PFSK-1 (cell line): ENCODE results near the gene CLCN7.

Experiments
- FOXP2 ChIP-seq: optimal IDR thresholded peaks from 2 replicates; pipeline ENCODE3; 2011; ENCODE audit warnings: borderline replicate concordance, control low read depth, inconsistent platforms; ENCODE audit not compliant: insufficient read depth; ENCODE audit errors: extremely low read length, extremely low read depth
- POLR2AphosphoS5 ChIP-seq: IDR thresholded peaks from 2 replicates; pipeline ENCODE4 v1.6.1; 2012; ENCODE audit warnings: low read depth, mild to moderate bottlenecking, control low read depth, low read length, moderate library complexity
- SIN3A ChIP-seq: IDR thresholded peaks from 2 replicates; pipeline ENCODE4 v1.6.1; 2012; ENCODE audit warnings: mild to moderate bottlenecking, low read length, moderate library complexity, borderline replicate concordance; ENCODE audit not compliant: insufficient read depth
- TAF1 ChIP-seq: IDR thresholded peaks from 2 replicates; pipeline ENCODE4 v1.6.1; 2012; ENCODE audit warnings: low read length, control low read depth, borderline replicate concordance; ENCODE audit not compliant: insufficient read depth
- TF ChIP-seq, protein P1 (sequence below), 2 experiments: IDR thresholded peaks; 2 replicates each; pipeline versions ENCODE4 v1.6.1 to v1.8.0; 2011 to 2012; ENCODE audit warnings: low read depth in 2 of 2, low read length in 2 of 2, control low read depth in 1 of 2, inconsistent platforms in 1 of 2, mild to moderate bottlenecking in 1 of 2, moderate library complexity in 1 of 2; ENCODE audit not compliant: insufficient read depth in 1 of 2

DNA sequence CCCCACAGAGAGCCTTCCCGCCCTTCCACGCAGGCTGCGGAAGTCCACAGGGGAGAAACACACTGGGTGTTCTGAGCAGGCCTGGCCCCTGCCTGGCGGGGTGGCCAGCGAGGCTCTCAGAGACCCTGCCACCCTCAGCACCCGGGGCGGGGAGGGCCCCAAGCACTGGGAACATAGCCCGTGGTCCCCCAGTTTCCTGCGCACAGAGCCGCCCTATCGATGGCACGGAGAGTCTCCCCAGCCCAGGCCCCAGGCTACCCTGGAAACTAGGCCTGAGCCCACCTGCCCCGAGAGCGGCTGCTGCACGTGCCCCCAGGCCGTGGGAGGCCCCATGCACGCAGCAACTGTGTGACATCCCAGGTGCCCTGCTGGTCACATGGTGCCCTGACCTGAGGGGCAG lies 20.3 kb downstream of the CLCN7 start:
- TF ChIP-seq, protein P1, sequence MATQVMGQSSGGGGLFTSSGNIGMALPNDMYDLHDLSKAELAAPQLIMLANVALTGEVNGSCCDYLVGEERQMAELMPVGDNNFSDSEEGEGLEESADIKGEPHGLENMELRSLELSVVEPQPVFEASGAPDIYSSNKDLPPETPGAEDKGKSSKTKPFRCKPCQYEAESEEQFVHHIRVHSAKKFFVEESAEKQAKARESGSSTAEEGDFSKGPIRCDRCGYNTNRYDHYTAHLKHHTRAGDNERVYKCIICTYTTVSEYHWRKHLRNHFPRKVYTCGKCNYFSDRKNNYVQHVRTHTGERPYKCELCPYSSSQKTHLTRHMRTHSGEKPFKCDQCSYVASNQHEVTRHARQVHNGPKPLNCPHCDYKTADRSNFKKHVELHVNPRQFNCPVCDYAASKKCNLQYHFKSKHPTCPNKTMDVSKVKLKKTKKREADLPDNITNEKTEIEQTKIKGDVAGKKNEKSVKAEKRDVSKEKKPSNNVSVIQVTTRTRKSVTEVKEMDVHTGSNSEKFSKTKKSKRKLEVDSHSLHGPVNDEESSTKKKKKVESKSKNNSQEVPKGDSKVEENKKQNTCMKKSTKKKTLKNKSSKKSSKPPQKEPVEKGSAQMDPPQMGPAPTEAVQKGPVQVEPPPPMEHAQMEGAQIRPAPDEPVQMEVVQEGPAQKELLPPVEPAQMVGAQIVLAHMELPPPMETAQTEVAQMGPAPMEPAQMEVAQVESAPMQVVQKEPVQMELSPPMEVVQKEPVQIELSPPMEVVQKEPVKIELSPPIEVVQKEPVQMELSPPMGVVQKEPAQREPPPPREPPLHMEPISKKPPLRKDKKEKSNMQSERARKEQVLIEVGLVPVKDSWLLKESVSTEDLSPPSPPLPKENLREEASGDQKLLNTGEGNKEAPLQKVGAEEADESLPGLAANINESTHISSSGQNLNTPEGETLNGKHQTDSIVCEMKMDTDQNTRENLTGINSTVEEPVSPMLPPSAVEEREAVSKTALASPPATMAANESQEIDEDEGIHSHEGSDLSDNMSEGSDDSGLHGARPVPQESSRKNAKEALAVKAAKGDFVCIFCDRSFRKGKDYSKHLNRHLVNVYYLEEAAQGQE (IDR thresholded peaks at IDR 0.05; ENCODE audit: insufficient read depth in 1 of 2, low read depth in 2 of 2, low read length in 2 of 2) = no peak
- TF ChIP-seq POLR2AphosphoS5 (no peak), FOXP2 (no peak), SIN3A (no peak), TAF1 (no peak)
